Activated T-cell treated with anti-CD3 and anti-CD28 coated beads for 48 hours (primary cell): Measurements from ENCODE around the gene TCN1.

Experiments used
- DNase-seq: peaks from one replicate; pipeline ENCODE4 v3.0.0-alpha.2; 2020; ENCODE audit warnings: low read depth

Gene TCN1

GRCh38 chr11:59807047-59807610 is 59.2 kb downstream of the TCN1 start:
- no peak for DNase-seq

GRCh38 chr11:59804061-59804460 is 62.2 kb downstream of the TCN1 start:
- no peak for DNase-seq
